Hepatocyte (in vitro differentiated cells): Measurements from ENCODE around the gene SPDYE6. TPM values are rescaled to one million over a fixed set of nuclear protein-coding genes. Genes with fewer than 3 reads are reported as not detected.
A peak's percentile ranks its signal among the peaks of the same experiment; 100 is the strongest.

Source experiments
- DNase-seq: peaks from one replicate; pipeline ENCODE4 v3.0.0-alpha.2; 2016; ENCODE audit warnings: low spot score
- H2AFZ ChIP-seq: fragments of 200-600 bp; sonication (generic); 2 replicates; pipeline ENCODE4 v1.6.0; 2016; ENCODE audit warnings: antibody characterized with exemption, mild to moderate bottlenecking
- H3K27ac ChIP-seq: fragments of 200-600 bp; sonication (generic); 2 replicates; pipeline ENCODE4 v1.5.1; 2016; ENCODE audit warnings: mild to moderate bottlenecking
- H3K27me3 ChIP-seq: fragments of 200-600 bp; sonication (generic); 2 replicates; pipeline ENCODE4 v1.6.1; 2016
- H3K36me3 ChIP-seq: fragments of 200-600 bp; sonication (generic); replicated peaks from 2 replicates; pipeline ENCODE4 v1.5.1; 2016; ENCODE audit warnings: low read depth; ENCODE audit not compliant: insufficient read depth
- H3K4me1 ChIP-seq: fragments of 200-600 bp; sonication (generic); 2 replicates; pipeline ENCODE4 v1.5.1; 2016; ENCODE audit warnings: mild to moderate bottlenecking, moderate library complexity; ENCODE audit not compliant: insufficient read depth
- H3K4me2 ChIP-seq: fragments of 200-600 bp; sonication (generic); 2 replicates; pipeline ENCODE4 v1.6.0; 2016
- H3K4me3 ChIP-seq: fragments of 200-600 bp; sonication (generic); 2 replicates; pipeline ENCODE4 v1.5.1; 2016; ENCODE audit warnings: mild to moderate bottlenecking
- H3K79me2 ChIP-seq: fragments of 200-600 bp; sonication (generic); 2 replicates; pipeline ENCODE4 v1.6.0; 2017; ENCODE audit warnings: mild to moderate bottlenecking
- H3K9me2 ChIP-seq: fragments of 200-600 bp; sonication (generic); replicated peaks from 2 replicates; pipeline ENCODE4 v1.6.0; 2017; ENCODE audit warnings: mild to moderate bottlenecking; ENCODE audit not compliant: insufficient read depth
- H3K9me3 ChIP-seq: fragments of 200-600 bp; sonication (generic); 2 replicates; pipeline ENCODE4 v1.5.1; 2016; ENCODE audit warnings: low read depth, mild to moderate bottlenecking
- H4K20me1 ChIP-seq: fragments of 200-600 bp; sonication (generic); 2 replicates; pipeline ENCODE4 v1.6.0; 2016; ENCODE audit warnings: mild to moderate bottlenecking; ENCODE audit not compliant: insufficient read depth, poor library complexity, severe bottlenecking
- EZH2 ChIP-seq: fragments of 200-600 bp; sonication (generic); IDR thresholded peaks from 2 replicates; pipeline ENCODE4 v1.6.1; 2016; ENCODE audit warnings: antibody characterized with exemption, mild to moderate bottlenecking, borderline replicate concordance
- EZH2phosphoT487 ChIP-seq: fragments of 200-600 bp; sonication (generic); IDR thresholded peaks from one replicate; pipeline ENCODE4 v1.6.1; 2018; ENCODE audit warnings: antibody characterized with exemption, mild to moderate bottlenecking, low read depth, moderate library complexity; ENCODE audit not compliant: unreplicated experiment, severe bottlenecking
- WGBS: methylation state at CpG from one replicate; pipeline ENCODE4 v1.1.6; 2016; ENCODE audit warnings: low lambda C conversion rate; ENCODE audit errors: missing lambda C conversion rate; 5-methylcytosine and 5-hydroxymethylcytosine counted together
- polyA plus RNA-seq: library from polyadenylated mRNA; unstranded; fragments of >200 nt; fragmentation: Nextera tagmentation; extraction: Ambion mirVana; gene quantifications from 2 replicates; pipeline ENCODE4 v1.2.1, GENCODE V29; 2016
- total RNA-seq: library from RNA; depleted of rRNA; stranded (reverse); fragments of >200 nt; gene quantifications from 2 replicates; pipeline ENCODE4 v1.2.3, GENCODE V29; 2014
- TF ChIP-seq, protein P1 (sequence below): fragments of 200-600 bp; sonication (generic); IDR thresholded peaks from 2 replicates; pipeline ENCODE4 v1.5.1; 2016; ENCODE audit warnings: antibody characterized with exemption, mild to moderate bottlenecking; ENCODE audit not compliant: poor library complexity

SPDYE6 gene
- total and polyA plus RNA-seq, 2 experiments from 2014 or later, result 0.68 TPM; not detected in 1

- H3K9me3 ChIP-seq, result no peaks in the 10 kb centered on the region
- no peak overlapping the region for H3K4me2 ChIP-seq
- H3K36me3 ChIP-seq, result peaks cover 5% of the 10 kb centered on the region
- H3K79me2 ChIP-seq, result peaks cover 32% of the 10 kb centered on the region
- peaks cover 5% of the 10 kb centered on the region for H3K4me1 ChIP-seq
- H3K27me3 ChIP-seq, result no peaks in the 10 kb centered on the region
- no peak overlapping the region for H2AFZ ChIP-seq
- no peak overlapping the region for H3K27ac ChIP-seq
- no peak for TF ChIP-seq EZH2
- 96% methylated on average over 5 of the region's 5 CpGs for WGBS
- no peaks in the 10 kb centered on the region for H3K9me2 ChIP-seq
- DNase-seq, result no peak
- no peaks in the 10 kb centered on the region for H4K20me1 ChIP-seq
- H3K4me3 ChIP-seq, result no peak overlapping the region
Measured at GRCh38 chr7:102400360-102400759, 44.1 kb upstream of the SPDYE6 start.

DNA sequence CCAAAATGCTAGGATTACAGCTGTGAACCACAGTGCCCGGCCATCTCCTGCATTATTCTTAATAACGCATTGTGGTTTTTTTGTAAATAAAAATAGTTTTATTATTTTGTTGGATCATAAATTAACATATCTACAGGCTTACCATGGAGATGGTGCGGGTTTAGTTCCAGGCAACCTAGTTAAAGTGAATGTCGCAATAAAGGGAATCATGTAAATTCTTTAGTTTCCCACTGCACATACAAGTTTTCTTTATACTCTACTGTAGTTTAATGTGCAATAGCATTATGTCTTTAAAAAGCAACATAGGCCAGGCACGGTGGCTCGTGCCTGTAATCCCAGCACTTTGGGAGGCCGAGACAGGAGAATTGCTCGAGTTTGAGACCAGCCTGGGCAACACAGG, 42.3 kb upstream of the SPDYE6 start:
- Histone ChIP-seq H3K36me3 (peaks cover 5% of the 10 kb centered on the region), H4K20me1 (no peaks in the 10 kb centered on the region), H3K27me3 (no peaks in the 10 kb centered on the region), H2AFZ (no peak overlapping the region), H3K79me2 (peaks cover 31% of the 10 kb centered on the region), H3K9me2 (no peaks in the 10 kb centered on the region), H3K9me3 (no peaks in the 10 kb centered on the region), H3K4me2 (no peak overlapping the region), H3K27ac (no peak overlapping the region), H3K4me1 (peaks cover 5% of the 10 kb centered on the region), H3K4me3 (no peak overlapping the region)
- no peak for DNase-seq
- TF ChIP-seq EZH2phosphoT487 (no peak), EZH2 (no peak)
- TF ChIP-seq, protein P1, sequence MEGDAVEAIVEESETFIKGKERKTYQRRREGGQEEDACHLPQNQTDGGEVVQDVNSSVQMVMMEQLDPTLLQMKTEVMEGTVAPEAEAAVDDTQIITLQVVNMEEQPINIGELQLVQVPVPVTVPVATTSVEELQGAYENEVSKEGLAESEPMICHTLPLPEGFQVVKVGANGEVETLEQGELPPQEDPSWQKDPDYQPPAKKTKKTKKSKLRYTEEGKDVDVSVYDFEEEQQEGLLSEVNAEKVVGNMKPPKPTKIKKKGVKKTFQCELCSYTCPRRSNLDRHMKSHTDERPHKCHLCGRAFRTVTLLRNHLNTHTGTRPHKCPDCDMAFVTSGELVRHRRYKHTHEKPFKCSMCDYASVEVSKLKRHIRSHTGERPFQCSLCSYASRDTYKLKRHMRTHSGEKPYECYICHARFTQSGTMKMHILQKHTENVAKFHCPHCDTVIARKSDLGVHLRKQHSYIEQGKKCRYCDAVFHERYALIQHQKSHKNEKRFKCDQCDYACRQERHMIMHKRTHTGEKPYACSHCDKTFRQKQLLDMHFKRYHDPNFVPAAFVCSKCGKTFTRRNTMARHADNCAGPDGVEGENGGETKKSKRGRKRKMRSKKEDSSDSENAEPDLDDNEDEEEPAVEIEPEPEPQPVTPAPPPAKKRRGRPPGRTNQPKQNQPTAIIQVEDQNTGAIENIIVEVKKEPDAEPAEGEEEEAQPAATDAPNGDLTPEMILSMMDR, result no peak
- WGBS, result 98% methylated on average over 8 of the region's 8 CpGs

GRCh38 chr7:102396710-102397019, 40.4 kb upstream of the SPDYE6 start:
- no peaks in the 10 kb centered on the region for H4K20me1 ChIP-seq
- H3K27ac ChIP-seq, result peak overlapping the region; percentile 87
- H3K4me2 ChIP-seq, result peak overlapping the region; percentile 83
- peak overlapping the region; percentile 42 for H2AFZ ChIP-seq
- no peaks in the 10 kb centered on the region for H3K9me2 ChIP-seq
- H3K79me2 ChIP-seq, result peaks cover 31% of the 10 kb centered on the region
- peaks cover 5% of the 10 kb centered on the region for H3K36me3 ChIP-seq
- WGBS, result 2% methylated on average over 12 of the region's 12 CpGs
- no peaks in the 10 kb centered on the region for H3K9me3 ChIP-seq
- DNase-seq, result no peak
- TF ChIP-seq EZH2 (no peak), EZH2phosphoT487 (no peak)
- TF ChIP-seq, protein P1, result no peak
- peaks cover 7% of the 10 kb centered on the region for H3K4me1 ChIP-seq
- H3K27me3 ChIP-seq, result no peaks in the 10 kb centered on the region
- peak overlapping the region; percentile 68 for H3K4me3 ChIP-seq

- Histone ChIP-seq H3K4me2 (peak within 1 kb of the TSS; percentile 83), H3K4me3 (peak within 1 kb of the TSS; percentile 68), H3K4me1 (peaks cover 7% of the 10 kb centered on the region), H3K9me3 (no peaks in the 10 kb centered on the region), H3K9me2 (no peaks in the 10 kb centered on the region), H2AFZ (peak within 1 kb of the TSS; percentile 62), H3K27ac (peak within 1 kb of the TSS; percentile 87), H3K27me3 (no peaks in the 10 kb centered on the region), H4K20me1 (no peaks in the 10 kb centered on the region), H3K36me3 (peaks cover 5% of the 10 kb centered on the region), H3K79me2 (peaks cover 30% of the 10 kb centered on the region)
- no peak for TF ChIP-seq EZH2
- TF ChIP-seq, protein P1, result no peak
- TF ChIP-seq EZH2phosphoT487, result no peak
- peak; percentile 95 for DNase-seq
- WGBS, result under 1% methylated on average over 55 of the region's 59 CpGs
Measured at GRCh38 chr7:102395873-102396709, 39.8 kb upstream of the SPDYE6 start, which contains the start of gene PRKRIP1. Gene PRKRIP1 (plus strand): TSS chr7:102396363. CDS start chr7:102396412, 49 bp downstream.
